Endothelial cell of umbilical vein (primary cell): ENCODE data around the gene SPATA33.
"Not testable (repeated sequence)": the region's sequence is repeated elsewhere in the genome, so short reads cannot be mapped to it uniquely, and the experiment has no call there.

ENCODE experiments used
- POLR2A ChIP-seq: IDR thresholded peaks from 2 replicates; pipeline ENCODE4 v1.6.1; 2012; ENCODE audit warnings: low read depth, mild to moderate bottlenecking, control low read depth, low read length
- TF ChIP-seq, protein P1 (sequence below), 2 donors: IDR thresholded peaks; 1 replicate in 1 of 2; 2 replicates in 1 of 2; pipeline ENCODE4 v1.5.1; 2011; ENCODE audit warnings: low read length in 2 of 2, mild to moderate bottlenecking in 2 of 2, moderate library complexity in 2 of 2, control low read depth in 1 of 2, inconsistent platforms in 1 of 2, low read depth in 1 of 2; ENCODE audit not compliant: insufficient read depth in 1 of 2; ENCODE audit errors: extremely low read depth in 1 of 2

DNA sequence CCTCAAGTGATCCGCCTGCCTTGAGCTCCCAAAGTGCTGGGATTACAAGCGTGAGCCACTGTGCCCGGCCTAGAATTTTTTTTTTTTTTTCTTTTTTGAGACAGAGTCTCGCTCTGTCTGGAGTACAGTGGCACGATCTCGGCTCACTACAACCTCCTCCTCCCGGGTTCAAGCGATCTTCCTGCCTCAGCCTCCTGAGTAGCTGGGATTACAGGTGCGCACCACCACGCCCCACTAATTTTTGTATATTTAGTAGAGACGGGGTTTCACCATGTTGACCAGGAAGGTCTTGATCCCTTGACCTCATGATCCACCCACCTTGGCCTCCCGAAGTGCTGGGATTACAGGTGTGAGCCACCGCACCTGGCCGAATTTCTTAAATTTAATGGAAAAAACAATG, 41.1 kb downstream of the SPATA33 start:
- TF ChIP-seq, protein P1, sequence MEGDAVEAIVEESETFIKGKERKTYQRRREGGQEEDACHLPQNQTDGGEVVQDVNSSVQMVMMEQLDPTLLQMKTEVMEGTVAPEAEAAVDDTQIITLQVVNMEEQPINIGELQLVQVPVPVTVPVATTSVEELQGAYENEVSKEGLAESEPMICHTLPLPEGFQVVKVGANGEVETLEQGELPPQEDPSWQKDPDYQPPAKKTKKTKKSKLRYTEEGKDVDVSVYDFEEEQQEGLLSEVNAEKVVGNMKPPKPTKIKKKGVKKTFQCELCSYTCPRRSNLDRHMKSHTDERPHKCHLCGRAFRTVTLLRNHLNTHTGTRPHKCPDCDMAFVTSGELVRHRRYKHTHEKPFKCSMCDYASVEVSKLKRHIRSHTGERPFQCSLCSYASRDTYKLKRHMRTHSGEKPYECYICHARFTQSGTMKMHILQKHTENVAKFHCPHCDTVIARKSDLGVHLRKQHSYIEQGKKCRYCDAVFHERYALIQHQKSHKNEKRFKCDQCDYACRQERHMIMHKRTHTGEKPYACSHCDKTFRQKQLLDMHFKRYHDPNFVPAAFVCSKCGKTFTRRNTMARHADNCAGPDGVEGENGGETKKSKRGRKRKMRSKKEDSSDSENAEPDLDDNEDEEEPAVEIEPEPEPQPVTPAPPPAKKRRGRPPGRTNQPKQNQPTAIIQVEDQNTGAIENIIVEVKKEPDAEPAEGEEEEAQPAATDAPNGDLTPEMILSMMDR (IDR thresholded peaks at IDR 0.05; ENCODE audit: extremely low read depth in 1 of 2, insufficient read depth in 1 of 2, low read depth in 1 of 2, low read length in 2 of 2): not testable (repeated sequence)
- not testable (repeated sequence) for TF ChIP-seq POLR2A
